Hepatocyte (in vitro differentiated cells): ENCODE data around the gene LRRC42. TPM values are rescaled to one million over a fixed set of nuclear protein-coding genes. Genes with fewer than 3 reads are reported as not detected.

Source experiments
- DNase-seq: peaks from one replicate; pipeline ENCODE4 v3.0.0-alpha.2; 2016; ENCODE audit warnings: low spot score
- H2AFZ ChIP-seq: fragments of 200-600 bp; sonication (generic); 2 replicates; pipeline ENCODE4 v1.6.0; 2016; ENCODE audit warnings: antibody characterized with exemption, mild to moderate bottlenecking
- H3K27ac ChIP-seq: fragments of 200-600 bp; sonication (generic); 2 replicates; pipeline ENCODE4 v1.5.1; 2016; ENCODE audit warnings: mild to moderate bottlenecking
- H3K27me3 ChIP-seq: fragments of 200-600 bp; sonication (generic); 2 replicates; pipeline ENCODE4 v1.6.1; 2016
- H3K36me3 ChIP-seq: fragments of 200-600 bp; sonication (generic); replicated peaks from 2 replicates; pipeline ENCODE4 v1.5.1; 2016; ENCODE audit warnings: low read depth; ENCODE audit not compliant: insufficient read depth
- H3K4me1 ChIP-seq: fragments of 200-600 bp; sonication (generic); 2 replicates; pipeline ENCODE4 v1.5.1; 2016; ENCODE audit warnings: mild to moderate bottlenecking, moderate library complexity; ENCODE audit not compliant: insufficient read depth
- H3K4me2 ChIP-seq: fragments of 200-600 bp; sonication (generic); 2 replicates; pipeline ENCODE4 v1.6.0; 2016
- H3K4me3 ChIP-seq: fragments of 200-600 bp; sonication (generic); 2 replicates; pipeline ENCODE4 v1.5.1; 2016; ENCODE audit warnings: mild to moderate bottlenecking
- H3K79me2 ChIP-seq: fragments of 200-600 bp; sonication (generic); 2 replicates; pipeline ENCODE4 v1.6.0; 2017; ENCODE audit warnings: mild to moderate bottlenecking
- H3K9me2 ChIP-seq: fragments of 200-600 bp; sonication (generic); replicated peaks from 2 replicates; pipeline ENCODE4 v1.6.0; 2017; ENCODE audit warnings: mild to moderate bottlenecking; ENCODE audit not compliant: insufficient read depth
- H3K9me3 ChIP-seq: fragments of 200-600 bp; sonication (generic); 2 replicates; pipeline ENCODE4 v1.5.1; 2016; ENCODE audit warnings: low read depth, mild to moderate bottlenecking
- H4K20me1 ChIP-seq: fragments of 200-600 bp; sonication (generic); 2 replicates; pipeline ENCODE4 v1.6.0; 2016; ENCODE audit warnings: mild to moderate bottlenecking; ENCODE audit not compliant: insufficient read depth, poor library complexity, severe bottlenecking
- CTCF ChIP-seq: fragments of 200-600 bp; sonication (generic); IDR thresholded peaks from 2 replicates; pipeline ENCODE4 v1.5.1; 2016; ENCODE audit warnings: antibody characterized with exemption, mild to moderate bottlenecking; ENCODE audit not compliant: poor library complexity
- EZH2 ChIP-seq: fragments of 200-600 bp; sonication (generic); IDR thresholded peaks from 2 replicates; pipeline ENCODE4 v1.6.1; 2016; ENCODE audit warnings: antibody characterized with exemption, mild to moderate bottlenecking, borderline replicate concordance
- EZH2phosphoT487 ChIP-seq: fragments of 200-600 bp; sonication (generic); IDR thresholded peaks from one replicate; pipeline ENCODE4 v1.6.1; 2018; ENCODE audit warnings: antibody characterized with exemption, mild to moderate bottlenecking, low read depth, moderate library complexity; ENCODE audit not compliant: unreplicated experiment, severe bottlenecking
- WGBS: methylation state at CpG from one replicate; pipeline ENCODE4 v1.1.6; 2016; ENCODE audit warnings: low lambda C conversion rate; ENCODE audit errors: missing lambda C conversion rate; 5-methylcytosine and 5-hydroxymethylcytosine counted together
- polyA plus RNA-seq: library from polyadenylated mRNA; unstranded; fragments of >200 nt; fragmentation: Nextera tagmentation; extraction: Ambion mirVana; gene quantifications from 2 replicates; pipeline ENCODE4 v1.2.1, GENCODE V29; 2016
- total RNA-seq: library from RNA; depleted of rRNA; stranded (reverse); fragments of >200 nt; gene quantifications from 2 replicates; pipeline ENCODE4 v1.2.3, GENCODE V29; 2014

LRRC42 gene
- total RNA-seq (56.6 and 64.4 TPM in 2 replicates), polyA plus RNA-seq (58.2 and 62.7 TPM in 2 replicates)

- H3K4me2 ChIP-seq = peak within 1 kb of the TSS; percentile 89
- DNase-seq = peak; percentile 95
- no peaks in the 10 kb centered on the region for H3K27me3 ChIP-seq
- H3K36me3 ChIP-seq = no peaks in the 10 kb centered on the region
- peaks cover 86% of the 10 kb centered on the region for H3K79me2 ChIP-seq
- peaks cover 7% of the 10 kb centered on the region for H4K20me1 ChIP-seq
- TF ChIP-seq CTCF = peak; percentile 41
- TF ChIP-seq EZH2phosphoT487 = no peak
- TF ChIP-seq EZH2 = no peak
- 0% methylated on average over 5 of the region's 58 CpGs for WGBS
- H2AFZ ChIP-seq = peak within 1 kb of the TSS; percentile 74
- H3K27ac ChIP-seq = peak within 1 kb of the TSS; percentile 98
- H3K9me3 ChIP-seq = no peaks in the 10 kb centered on the region
- no peaks in the 10 kb centered on the region for H3K9me2 ChIP-seq
- peak within 1 kb of the TSS; percentile 65 for H3K4me3 ChIP-seq
- peaks cover 21% of the 10 kb centered on the region for H3K4me1 ChIP-seq
These were observed at the start of gene LRRC42 for GRCh38 chr1:53946252-53947171. LRRC42 (plus strand) TSS chr1:53946350; CDS start chr1:53952000, 5,650 bp downstream.

GRCh38 chr1:53896635-53897229 is 49.4 kb upstream of the LRRC42 start:
- Histone ChIP-seq H3K79me2 (no peaks in the 10 kb centered on the region), H3K4me1 (peaks cover 31% of the 10 kb centered on the region), H3K4me2 (no peak overlapping the region), H4K20me1 (no peaks in the 10 kb centered on the region), H3K9me2 (no peaks in the 10 kb centered on the region), H3K27me3 (no peaks in the 10 kb centered on the region), H3K4me3 (no peak overlapping the region), H3K27ac (peak overlapping the region; percentile 17), H2AFZ (no peak overlapping the region), H3K36me3 (no peaks in the 10 kb centered on the region), H3K9me3 (no peaks in the 10 kb centered on the region)
- TF ChIP-seq EZH2 = no peak
- TF ChIP-seq CTCF = no peak
- WGBS = 42% methylated on average over 2 of the region's 2 CpGs
- DNase-seq = peak; percentile 36

- no peak for TF ChIP-seq CTCF
- no peak for TF ChIP-seq EZH2phosphoT487
- no peak for TF ChIP-seq EZH2
- DNase-seq = peak; percentile 43
- no peaks in the 10 kb centered on the region for H3K79me2 ChIP-seq
- 25% methylated on average over 2 of the region's 2 CpGs for WGBS
- H3K9me2 ChIP-seq = no peaks in the 10 kb centered on the region
- H3K9me3 ChIP-seq = no peaks in the 10 kb centered on the region
- H3K4me3 ChIP-seq = no peak overlapping the region
- H3K36me3 ChIP-seq = no peaks in the 10 kb centered on the region
- peaks cover 41% of the 10 kb centered on the region for H3K4me1 ChIP-seq
- peak overlapping the region; percentile 57 for H3K4me2 ChIP-seq
- no peak overlapping the region for H2AFZ ChIP-seq
- H4K20me1 ChIP-seq = no peaks in the 10 kb centered on the region
- no peaks in the 10 kb centered on the region for H3K27me3 ChIP-seq
- H3K27ac ChIP-seq = peak overlapping the region; percentile 25
These were observed 46.9 kb upstream of the LRRC42 start for GRCh38 chr1:53899206-53899628.
